HG03159 (cell line): Measurements from ENCODE around the gene EP300.
"Not testable (repeated sequence)": the region's sequence is repeated elsewhere in the genome, so short reads cannot be mapped to it uniquely, and the experiment has no call there.

Experiments used
- ATAC-seq: cut with Tn5 transposase; IDR thresholded peaks from one replicate; pipeline ENCODE4 v1.9.1; 2021; ENCODE audit warnings: mild to moderate bottlenecking, moderate library complexity; ENCODE audit not compliant: unreplicated experiment

The EP300 gene

DNA sequence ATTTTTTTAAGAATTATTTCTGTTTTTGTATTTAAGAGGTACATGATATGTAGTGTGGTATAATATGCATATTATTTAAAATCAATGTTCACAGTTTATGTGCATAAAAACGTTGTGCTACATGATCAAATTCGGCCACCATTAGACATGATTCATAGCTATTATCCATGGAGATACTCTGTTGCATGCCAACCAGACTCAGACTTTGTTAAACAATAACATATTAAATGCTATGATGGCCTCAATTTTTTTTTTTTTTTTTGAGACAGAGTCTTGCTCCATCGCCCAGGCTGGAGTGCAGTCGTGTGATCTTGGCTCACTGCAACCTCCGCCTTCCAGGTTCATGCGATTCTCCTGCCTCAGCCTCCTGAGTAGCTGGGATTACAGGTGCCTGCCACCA is 53.5 kb downstream of the EP300 start:
- not testable (repeated sequence) for ATAC-seq

DNA sequence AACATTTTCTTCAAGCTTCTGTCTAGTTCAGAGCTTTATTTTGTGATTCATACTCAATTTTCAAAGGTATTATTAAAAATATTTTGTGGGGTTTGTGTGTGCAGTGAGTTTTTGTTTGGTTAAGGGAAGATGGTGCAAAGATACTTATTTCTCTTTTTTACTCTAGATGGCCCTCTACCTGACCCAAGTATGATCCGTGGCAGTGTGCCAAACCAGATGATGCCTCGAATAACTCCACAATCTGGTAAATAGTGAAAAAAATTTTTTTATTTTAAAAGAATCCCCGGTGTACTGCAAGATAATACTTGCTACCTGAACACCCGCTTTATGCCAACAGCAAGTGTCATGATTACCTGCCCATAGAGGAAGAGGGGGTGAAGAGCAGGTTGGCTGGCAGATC is 54.2 kb downstream of the EP300 start:
- ATAC-seq, result no peak

DNA sequence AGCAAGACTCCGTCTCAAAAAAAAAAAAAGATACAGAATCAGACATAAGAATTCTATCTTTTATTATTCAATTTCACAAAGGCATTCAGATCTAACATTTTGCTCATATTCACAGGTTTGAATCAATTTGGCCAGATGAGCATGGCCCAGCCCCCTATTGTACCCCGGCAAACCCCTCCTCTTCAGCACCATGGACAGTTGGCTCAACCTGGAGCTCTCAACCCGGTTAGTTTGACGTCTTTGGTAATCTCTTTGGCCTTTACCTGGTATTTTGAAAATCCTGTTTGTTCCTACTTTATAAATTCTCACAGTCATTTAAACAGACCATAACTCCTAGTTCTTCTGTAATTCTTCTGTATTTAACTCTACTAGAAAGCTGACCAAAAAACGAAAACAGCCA is 55.3 kb downstream of the EP300 start:
- ATAC-seq, result no peak

DNA sequence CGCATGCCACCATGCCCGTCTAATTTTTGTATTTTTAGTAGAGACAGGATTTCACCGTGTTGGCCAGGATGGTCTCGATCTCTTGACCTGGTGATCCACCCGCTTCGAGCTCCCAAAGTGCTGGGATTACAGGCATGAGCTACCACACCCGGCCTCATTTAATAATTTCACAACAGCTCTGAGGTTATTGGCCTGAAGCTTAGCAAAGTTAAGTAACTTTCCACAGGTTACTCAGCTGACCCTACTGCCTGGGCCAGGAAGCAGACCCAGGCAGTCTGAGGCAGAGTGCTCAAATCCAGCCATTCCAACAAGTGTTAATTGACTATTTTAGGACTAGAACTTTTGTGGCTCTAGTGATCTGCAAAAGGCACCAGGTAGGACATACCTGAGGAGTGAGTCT is 60.5 kb downstream of the EP300 start:
- ATAC-seq, result no peak

DNA sequence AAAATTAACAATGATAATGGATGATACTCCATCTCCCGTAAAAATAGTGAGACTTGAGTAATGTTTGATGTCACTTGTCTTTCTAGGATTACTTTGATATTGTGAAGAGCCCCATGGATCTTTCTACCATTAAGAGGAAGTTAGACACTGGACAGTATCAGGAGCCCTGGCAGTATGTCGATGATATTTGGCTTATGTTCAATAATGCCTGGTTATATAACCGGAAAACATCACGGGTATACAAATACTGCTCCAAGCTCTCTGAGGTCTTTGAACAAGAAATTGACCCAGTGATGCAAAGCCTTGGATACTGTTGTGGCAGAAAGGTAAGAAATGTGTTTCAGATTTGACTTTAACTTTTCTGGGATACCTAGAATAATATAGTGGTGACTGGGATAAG is 64.7 kb downstream of the EP300 start:
- ATAC-seq, result no peak

DNA sequence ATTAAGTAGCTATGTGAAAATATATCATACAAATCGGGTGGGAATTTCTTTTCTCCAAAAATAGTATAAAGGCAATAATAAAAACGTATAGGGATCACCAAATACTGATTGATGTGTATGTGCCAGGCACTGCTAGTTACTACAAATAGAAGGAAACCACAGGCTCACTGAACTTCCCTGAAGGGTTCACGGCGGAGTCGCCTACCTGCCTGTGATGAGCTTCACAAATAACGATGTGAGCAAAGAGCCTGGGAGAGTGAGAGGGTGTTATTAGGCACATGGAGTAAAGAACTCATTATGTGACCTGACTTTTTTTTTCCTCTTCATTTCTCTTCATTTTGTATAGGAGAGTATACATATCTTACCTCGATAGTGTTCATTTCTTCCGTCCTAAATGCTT is 76.8 kb downstream of the EP300 start:
- no peak for ATAC-seq

DNA sequence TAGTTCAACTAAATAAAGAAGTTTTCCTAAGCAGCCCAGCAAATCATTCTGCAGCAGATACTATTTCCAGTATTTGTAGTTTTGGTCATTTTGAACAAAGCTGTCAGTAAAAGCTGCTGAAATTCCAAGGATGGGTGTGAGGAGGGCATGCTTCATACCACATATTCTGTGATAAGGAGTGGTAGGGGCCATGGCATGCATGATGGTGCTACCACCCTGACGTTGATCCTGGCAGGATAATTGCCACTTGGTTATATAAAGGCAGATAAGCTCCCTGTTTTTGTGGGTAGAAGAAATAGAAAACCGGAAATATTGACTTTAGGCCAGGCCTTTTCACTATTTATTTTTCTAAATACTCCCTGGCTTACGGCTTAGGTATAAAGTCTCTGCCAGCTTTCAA is 79.6 kb downstream of the EP300 start:
- no peak for ATAC-seq

DNA sequence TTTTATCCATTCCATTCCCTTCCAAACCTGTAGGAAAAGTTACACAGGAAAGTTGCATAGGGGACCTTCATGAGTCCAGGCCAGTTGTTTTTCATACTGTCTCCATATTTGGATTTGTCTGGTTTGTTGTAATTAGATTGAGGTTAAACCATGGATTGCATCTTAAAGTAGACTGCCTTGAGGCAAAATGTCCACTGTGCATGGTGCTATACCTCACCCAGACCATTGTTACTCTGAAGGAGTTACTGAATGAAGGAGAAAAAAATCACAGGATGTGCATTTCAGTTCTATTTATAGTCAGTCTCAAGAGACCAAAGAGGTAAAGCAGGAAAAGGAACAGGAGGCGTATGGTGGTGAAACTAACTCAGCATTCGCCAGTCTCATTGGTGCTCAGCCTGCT is 83.2 kb downstream of the EP300 start:
- no peak for ATAC-seq

DNA sequence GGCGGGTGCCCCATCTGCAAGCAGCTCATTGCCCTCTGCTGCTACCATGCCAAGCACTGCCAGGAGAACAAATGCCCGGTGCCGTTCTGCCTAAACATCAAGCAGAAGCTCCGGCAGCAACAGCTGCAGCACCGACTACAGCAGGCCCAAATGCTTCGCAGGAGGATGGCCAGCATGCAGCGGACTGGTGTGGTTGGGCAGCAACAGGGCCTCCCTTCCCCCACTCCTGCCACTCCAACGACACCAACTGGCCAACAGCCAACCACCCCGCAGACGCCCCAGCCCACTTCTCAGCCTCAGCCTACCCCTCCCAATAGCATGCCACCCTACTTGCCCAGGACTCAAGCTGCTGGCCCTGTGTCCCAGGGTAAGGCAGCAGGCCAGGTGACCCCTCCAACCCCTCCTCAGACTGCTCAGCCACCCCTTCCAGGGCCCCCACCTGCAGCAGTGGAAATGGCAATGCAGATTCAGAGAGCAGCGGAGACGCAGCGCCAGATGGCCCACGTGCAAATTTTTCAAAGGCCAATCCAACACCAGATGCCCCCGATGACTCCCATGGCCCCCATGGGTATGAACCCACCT is 84.7 kb downstream of the EP300 start:
- ATAC-seq, result no peak

DNA sequence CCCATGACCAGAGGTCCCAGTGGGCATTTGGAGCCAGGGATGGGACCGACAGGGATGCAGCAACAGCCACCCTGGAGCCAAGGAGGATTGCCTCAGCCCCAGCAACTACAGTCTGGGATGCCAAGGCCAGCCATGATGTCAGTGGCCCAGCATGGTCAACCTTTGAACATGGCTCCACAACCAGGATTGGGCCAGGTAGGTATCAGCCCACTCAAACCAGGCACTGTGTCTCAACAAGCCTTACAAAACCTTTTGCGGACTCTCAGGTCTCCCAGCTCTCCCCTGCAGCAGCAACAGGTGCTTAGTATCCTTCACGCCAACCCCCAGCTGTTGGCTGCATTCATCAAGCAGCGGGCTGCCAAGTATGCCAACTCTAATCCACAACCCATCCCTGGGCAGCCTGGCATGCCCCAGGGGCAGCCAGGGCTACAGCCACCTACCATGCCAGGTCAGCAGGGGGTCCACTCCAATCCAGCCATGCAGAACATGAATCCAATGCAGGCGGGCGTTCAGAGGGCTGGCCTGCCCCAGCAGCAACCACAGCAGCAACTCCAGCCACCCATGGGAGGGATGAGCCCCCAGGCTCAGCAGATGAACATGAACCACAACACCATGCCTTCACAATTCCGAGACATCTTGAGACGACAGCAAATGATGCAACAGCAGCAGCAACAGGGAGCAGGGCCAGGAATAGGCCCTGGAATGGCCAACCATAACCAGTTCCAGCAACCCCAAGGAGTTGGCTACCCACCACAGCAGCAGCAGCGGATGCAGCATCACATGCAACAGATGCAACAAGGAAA is 85.4 kb downstream of the EP300 start:
- no peak for ATAC-seq

DNA sequence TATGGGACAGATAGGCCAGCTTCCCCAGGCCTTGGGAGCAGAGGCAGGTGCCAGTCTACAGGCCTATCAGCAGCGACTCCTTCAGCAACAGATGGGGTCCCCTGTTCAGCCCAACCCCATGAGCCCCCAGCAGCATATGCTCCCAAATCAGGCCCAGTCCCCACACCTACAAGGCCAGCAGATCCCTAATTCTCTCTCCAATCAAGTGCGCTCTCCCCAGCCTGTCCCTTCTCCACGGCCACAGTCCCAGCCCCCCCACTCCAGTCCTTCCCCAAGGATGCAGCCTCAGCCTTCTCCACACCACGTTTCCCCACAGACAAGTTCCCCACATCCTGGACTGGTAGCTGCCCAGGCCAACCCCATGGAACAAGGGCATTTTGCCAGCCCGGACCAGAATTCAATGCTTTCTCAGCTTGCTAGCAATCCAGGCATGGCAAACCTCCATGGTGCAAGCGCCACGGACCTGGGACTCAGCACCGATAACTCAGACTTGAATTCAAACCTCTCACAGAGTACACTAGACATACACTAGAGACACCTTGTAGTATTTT is 86.1 kb downstream of the EP300 start:
- ATAC-seq, result no peak

DNA sequence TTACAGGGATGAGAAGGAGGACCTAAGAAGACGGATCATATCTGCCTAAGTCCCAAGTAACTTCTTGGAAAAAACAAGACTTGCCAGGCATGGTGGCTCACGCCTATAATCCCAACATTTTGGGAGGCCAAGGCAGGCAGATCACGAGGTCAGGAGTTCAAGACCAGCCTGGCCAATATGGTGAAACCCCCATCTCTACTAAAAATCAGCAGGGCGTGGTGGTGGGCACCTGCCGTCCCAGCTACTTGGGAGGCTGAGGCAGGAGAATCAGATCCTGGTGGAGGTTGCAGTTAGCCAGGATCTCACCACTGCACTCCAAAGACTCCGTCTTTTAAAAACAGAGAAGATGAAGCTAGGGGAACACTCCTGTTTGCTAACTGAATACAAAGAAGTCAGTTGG is 88.0 kb downstream of the EP300 start:
- ATAC-seq, result not testable (repeated sequence)

DNA sequence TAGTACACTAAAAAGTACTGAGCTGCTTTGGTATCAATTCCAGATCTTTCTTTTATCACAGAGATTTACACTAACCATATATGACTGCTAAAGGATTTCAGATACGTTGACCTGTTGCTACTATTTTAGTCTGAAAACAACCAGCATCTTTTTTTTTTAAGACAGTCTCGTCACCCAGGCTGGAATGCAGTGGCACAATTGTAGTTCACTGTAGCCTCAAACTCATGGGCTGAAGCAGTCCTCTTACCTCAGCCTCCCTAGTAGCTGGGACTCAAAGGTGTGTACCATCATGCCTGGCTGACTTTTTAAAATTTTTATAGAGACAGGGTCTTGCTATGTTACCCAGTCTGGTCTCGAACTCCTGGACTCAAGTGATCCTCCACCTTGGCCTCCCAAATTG is 88.5 kb downstream of the EP300 start:
- ATAC-seq, result no peak

DNA sequence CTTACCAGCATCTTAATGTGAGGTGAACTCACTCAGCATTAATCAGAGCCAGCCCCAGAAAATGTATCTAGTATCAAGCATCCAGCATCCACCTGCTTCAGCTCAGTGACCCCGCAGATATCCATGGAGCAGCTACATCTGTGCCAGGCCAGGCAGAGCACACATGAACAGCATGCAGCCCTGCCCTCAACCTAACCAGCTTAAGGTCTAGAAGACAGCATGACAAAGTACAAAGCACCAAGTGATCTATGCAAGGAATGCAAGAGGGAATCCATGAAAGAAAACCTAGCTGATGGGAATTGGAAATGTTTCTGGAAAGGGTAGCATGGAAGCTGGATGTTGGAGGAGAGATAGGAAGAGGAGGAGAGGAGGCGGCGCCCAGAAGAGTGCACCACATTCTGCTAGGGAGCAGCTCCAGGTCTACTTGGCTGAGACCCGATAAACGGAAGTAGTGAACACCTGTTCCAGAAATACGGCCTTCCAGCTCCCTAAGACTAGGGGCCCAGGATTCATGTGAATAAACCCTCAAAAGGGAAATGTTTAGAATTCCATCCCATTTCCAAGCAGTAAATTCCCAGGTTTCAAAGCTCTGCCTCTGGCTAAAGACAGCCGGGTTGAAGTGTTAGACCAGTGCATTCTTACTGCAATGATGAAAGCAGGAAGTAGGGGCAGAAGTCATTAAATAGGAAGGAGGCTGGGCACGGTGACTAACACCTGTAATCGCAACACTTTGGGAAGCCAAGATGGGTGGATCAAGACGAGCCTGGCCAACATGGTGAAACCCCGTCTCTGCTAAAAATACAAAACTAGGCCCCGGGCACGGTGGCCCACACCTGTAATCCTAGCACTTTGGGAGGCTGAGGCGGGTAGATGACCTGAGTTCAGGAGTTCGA is 89.2 kb downstream of the EP300 start:
- no peak for ATAC-seq

DNA sequence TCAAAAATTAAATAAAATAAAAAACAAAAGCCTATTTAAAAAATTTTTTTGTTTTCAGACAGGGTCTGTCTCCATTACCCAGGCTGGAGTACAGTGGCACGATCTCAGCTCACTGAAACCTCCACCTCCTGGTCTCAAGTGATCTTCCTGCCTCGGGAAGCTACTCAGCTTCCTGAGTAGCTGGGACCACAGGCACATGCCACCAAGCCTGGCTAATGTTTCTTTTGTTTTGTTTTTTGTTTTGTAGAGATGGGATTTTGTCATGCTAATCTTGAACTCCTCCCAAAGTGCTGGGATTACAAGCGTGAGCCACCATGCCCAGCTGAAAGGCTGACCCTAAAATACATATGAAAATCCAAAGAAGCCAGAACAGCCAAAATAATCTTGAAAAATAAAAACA is 92.3 kb downstream of the EP300 start:
- no peak for ATAC-seq

DNA sequence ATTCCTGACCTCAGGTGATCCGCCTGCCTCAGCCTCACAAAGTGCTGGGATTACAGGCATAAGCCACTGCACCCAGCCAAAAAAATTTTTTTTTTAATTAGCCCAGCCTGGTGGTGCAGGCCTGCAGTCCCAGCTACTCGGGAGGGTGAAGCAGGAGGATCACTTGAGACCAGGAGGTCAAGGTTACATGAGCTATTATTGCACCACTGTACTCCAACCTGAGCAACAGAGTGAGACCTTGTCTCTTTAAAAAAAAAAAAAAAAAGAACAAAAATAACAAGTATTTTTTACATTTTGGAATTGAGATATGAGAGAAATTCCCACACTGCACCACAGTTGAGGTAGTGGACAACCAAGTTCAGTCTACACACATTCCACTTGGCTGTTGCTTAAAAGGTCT is 99.1 kb downstream of the EP300 start:
- ATAC-seq, result no peak

DNA sequence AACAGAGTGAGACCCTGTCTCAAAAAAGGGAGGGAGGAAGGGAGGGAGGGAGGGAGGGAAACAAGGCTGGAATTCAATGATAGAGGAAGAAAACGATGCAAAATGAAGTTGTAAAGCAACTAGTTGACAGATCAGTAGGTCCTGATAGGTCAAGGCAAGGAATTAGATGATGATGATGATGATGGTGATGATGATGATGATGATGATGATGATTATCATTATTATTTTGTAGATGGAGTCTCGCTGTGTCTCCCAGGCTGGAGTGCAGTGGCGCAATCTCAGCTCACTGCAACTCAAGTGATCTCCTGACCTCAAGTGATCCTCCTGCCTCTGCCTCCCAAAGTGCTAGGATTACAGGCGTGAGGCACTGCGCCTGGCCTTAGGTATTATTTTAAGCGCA is 101.4 kb downstream of the EP300 start:
- no peak for ATAC-seq

DNA sequence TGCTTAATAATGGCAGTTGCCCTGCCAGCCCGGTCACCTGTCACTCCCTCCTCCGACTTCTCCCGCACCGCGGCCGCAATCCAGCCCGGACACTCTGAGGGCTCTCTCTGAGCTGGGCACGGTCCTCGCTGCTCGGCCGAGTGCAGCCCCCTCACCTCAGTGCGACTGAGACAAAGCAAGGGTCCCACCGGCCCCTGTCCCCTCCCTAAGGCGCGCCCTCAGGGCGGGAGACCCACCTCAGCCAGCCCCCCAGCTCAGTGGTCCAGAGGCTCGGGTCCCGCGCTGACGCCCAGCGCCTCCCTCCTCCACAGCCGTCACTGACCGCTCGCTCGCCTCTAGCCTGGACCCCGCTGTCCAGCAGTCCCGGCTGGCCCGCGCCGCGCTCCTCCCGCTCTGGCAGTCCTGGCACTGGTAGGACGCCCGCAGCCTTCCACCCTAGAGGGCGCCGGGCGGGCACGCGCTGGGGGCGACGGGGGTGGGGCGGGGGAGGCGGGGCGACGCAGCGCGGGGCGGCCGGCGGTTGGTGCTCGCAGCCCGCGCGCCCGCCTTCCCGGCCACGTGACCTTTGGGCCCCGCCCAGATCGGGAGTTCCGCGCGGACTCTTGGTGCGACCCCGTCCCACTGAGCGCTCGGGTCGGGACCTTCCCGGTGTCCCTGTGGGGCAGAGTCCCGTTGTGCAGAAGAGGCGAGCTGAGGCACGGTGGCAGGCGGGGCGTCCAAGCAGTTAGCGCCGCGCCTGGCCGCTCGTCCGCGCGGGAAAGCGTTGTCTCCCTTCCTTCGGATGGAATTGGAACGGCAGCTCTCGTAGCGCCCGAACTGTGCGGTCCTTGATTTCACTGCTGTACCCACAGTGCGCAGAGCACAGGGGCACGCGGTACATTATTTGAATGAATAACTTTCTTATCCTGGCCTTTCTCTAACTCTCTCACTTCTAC is 104.9 kb downstream of the EP300 start:
- peak; percentile 79 for ATAC-seq

DNA sequence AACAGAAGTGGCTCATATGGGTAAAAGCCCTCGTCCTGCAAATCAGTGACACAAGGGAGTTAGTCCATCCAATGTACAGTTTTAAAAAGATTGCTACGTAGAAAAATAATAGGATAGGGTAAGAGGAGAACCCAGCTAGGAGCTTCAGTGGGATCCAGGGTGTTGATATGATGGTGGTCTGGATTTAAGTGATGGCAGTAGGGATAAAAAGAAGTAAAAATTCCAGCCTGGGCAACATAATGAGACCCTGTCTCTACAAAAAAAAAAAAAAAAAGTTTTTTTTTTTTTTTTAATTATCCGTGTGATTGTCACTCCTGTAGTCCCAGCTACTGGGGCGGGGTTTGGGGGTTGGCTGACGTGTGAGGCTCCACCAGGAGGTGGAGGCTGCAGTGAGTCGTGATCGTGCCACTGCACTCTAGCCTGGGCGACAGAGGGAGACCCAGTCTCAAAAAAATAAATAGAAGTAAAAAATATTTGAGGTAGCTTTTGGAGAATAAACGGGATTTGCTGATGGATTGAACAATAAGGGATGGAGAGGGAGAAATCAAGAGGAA is 105.7 kb downstream of the EP300 start:
- ATAC-seq, result no peak

DNA sequence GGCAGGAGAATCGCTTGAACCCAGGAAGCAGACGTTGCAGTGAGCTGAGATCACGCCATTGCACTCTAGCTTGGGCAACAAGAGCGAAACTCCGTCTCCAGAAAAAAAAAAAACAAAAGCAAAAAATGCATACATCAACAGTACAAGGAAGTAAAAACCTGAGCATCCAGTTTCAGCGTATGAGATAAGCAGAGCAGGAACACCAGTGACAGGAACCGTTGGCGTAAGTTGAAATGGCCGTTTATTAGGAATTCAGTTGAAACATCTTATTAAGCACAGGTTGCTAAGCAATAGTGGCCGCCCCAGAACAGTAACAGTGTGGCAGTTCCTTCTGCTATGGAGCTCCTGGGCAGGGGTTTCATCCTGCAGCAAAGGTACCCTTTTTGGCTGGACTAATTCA is 108.7 kb downstream of the EP300 start:
- ATAC-seq, result no peak
